Esophagus (tissue), 2 donors: ENCODE measurements around the gene SPTLC2. TPM values are rescaled to one million over a fixed set of nuclear protein-coding genes. Genes with fewer than 3 reads are reported as not detected.
"Not testable (repeated sequence)": the region's sequence is repeated elsewhere in the genome, so short reads cannot be mapped to it uniquely, and the experiment has no call there.

ENCODE experiments used
- H3K27ac ChIP-seq, 2 donors: one replicate each; pipeline ENCODE4 v1.5.1; 2013; ENCODE audit warnings: low read depth in 2 of 2, mild to moderate bottlenecking in 2 of 2, inconsistent platforms in 1 of 2, low read length in 1 of 2, moderate library complexity in 1 of 2
- H3K27me3 ChIP-seq, 2 donors: one replicate each; pipeline ENCODE4 v1.6.1; 2013; ENCODE audit warnings: low read length in 2 of 2, control low read depth in 1 of 2, mild to moderate bottlenecking in 1 of 2; ENCODE audit not compliant: insufficient read depth in 2 of 2, control insufficient read depth in 1 of 2
- H3K36me3 ChIP-seq, 2 donors: one replicate each; pipeline ENCODE4 v1.6.1; 2013; ENCODE audit warnings: low read length in 1 of 2; ENCODE audit not compliant: control insufficient read depth in 2 of 2, insufficient read depth in 2 of 2
- H3K4me1 ChIP-seq, 2 donors: one replicate each; pipeline ENCODE4 v1.6.1; 2013; ENCODE audit warnings: low read length in 1 of 2; ENCODE audit not compliant: control insufficient read depth in 2 of 2, insufficient read depth in 2 of 2
- H3K4me3 ChIP-seq, 2 donors: one replicate each; pipeline ENCODE4 v1.5.1; 2013; ENCODE audit warnings: low read length in 2 of 2, mild to moderate bottlenecking in 2 of 2, low read depth in 1 of 2, moderate library complexity in 1 of 2
- H3K9me3 ChIP-seq, 2 donors: one replicate each; pipeline ENCODE4 v1.6.1; 2013; ENCODE audit warnings: mild to moderate bottlenecking in 2 of 2, low read depth in 1 of 2, low read length in 1 of 2, moderate library complexity in 1 of 2; ENCODE audit not compliant: control insufficient read depth in 2 of 2, insufficient read depth in 1 of 2
- WGBS, 2 donors: extraction: QIAGEN DNeasy Blood & Tissue Kit; methylation state at CpG; one replicate each; pipeline ENCODE4 v1.1.7; 2013; 5-methylcytosine and 5-hydroxymethylcytosine counted together
- polyA plus RNA-seq, 2 donors: library from polyadenylated mRNA; stranded (reverse); fragments of 200-250 nt; gene quantifications; one replicate each; pipeline ENCODE4 v1.2.3, GENCODE V29; 2013
- donor health status: healthy with polysubstance abuse.
- donor health status: Bipolar disorder and iron deficiency.

SPTLC2 gene
- polyA plus RNA-seq, 2 donors: 14.1 to 16.3 TPM

- Histone ChIP-seq H3K27ac (peak overlapping the region in 1 of 2 donors; percentile 3), H3K4me1 (peaks cover 0 to 2% of the 10 kb centered on the region in 2 donors)
- WGBS, 2 donors: 37 to 46% methylated on average over 4 of the region's 4 CpGs
Observed at GRCh38 chr14:77598366-77599070, 17.9 kb downstream of the SPTLC2 start.

GRCh38 chr14:77593501-77593961, 22.9 kb downstream of the SPTLC2 start:
- 31 to 37% methylated on average over 2 of the region's 2 CpGs for WGBS, 2 donors

More at GRCh38 chr14:77598366-77599070, 17.9 kb downstream of the SPTLC2 start:
- Histone ChIP-seq H3K27me3 (no peaks in the 10 kb centered on the region), H3K9me3 (no peaks in the 10 kb centered on the region), H3K36me3 (peaks cover 0 to 2% of the 10 kb centered on the region in 2 donors), H3K4me3 (no peak overlapping the region)

GRCh38 chr14:77590845-77591485, 25.5 kb downstream of the SPTLC2 start:
- H3K4me3 ChIP-seq: peak overlapping the region in 1 of 2 donors; percentile 22
- H3K27ac ChIP-seq: peak overlapping the region; percentile 31 to 84
- no peaks in the 10 kb centered on the region for H3K27me3 ChIP-seq
- H3K4me1 ChIP-seq: peaks cover 0 to 2% of the 10 kb centered on the region in 2 donors
- H3K36me3 ChIP-seq: no peaks in the 10 kb centered on the region
- no peaks in the 10 kb centered on the region for H3K9me3 ChIP-seq
- WGBS, 2 donors: 42 to 46% methylated on average over 6 of the region's 6 CpGs

More at GRCh38 chr14:77593501-77593961, 22.9 kb downstream of the SPTLC2 start:
- peaks cover 0 to 2% of the 10 kb centered on the region in 2 donors for H3K36me3 ChIP-seq
- H3K9me3 ChIP-seq: no peaks in the 10 kb centered on the region
- H3K27ac ChIP-seq: no peak overlapping the region
- H3K4me3 ChIP-seq: no peak overlapping the region
- H3K27me3 ChIP-seq: no peaks in the 10 kb centered on the region
- peaks cover 0 to 2% of the 10 kb centered on the region in 2 donors for H3K4me1 ChIP-seq

GRCh38 chr14:77589099-77589498, 27.3 kb downstream of the SPTLC2 start:
- Histone ChIP-seq H3K27me3 (no peaks in the 10 kb centered on the region), H3K4me1 (peaks cover 0 to 2% of the 10 kb centered on the region in 2 donors), H3K4me3 (no peak overlapping the region), H3K36me3 (no peaks in the 10 kb centered on the region), H3K27ac (no peak overlapping the region), H3K9me3 (no peaks in the 10 kb centered on the region)
- 59 to 67% methylated on average over 5 of the region's 5 CpGs for WGBS, 2 donors

- 85 to 88% methylated on average over 11 of the region's 11 CpGs for WGBS, 2 donors
- H3K9me3 ChIP-seq, H3K4me3 ChIP-seq, H3K27me3 ChIP-seq, H3K4me1 ChIP-seq, H3K36me3 ChIP-seq: not testable (repeated sequence)
- H3K27ac ChIP-seq: peak overlapping the region in 1 of 2 donors; percentile 31
Observed at GRCh38 chr14:77588411-77589025, 27.9 kb downstream of the SPTLC2 start.

- H3K9me3 ChIP-seq: no peaks in the 10 kb centered on the region
- no peak overlapping the region for H3K27ac ChIP-seq
- WGBS, 2 donors: 73 to 75% methylated on average over 3 of the region's 3 CpGs
- no peaks in the 10 kb centered on the region for H3K27me3 ChIP-seq
- peaks cover 0 to 7% of the 10 kb centered on the region in 2 donors for H3K4me1 ChIP-seq
- no peaks in the 10 kb centered on the region for H3K36me3 ChIP-seq
- H3K4me3 ChIP-seq: no peak overlapping the region
Observed at GRCh38 chr14:77585385-77585784, 31.1 kb downstream of the SPTLC2 start.

GRCh38 chr14:77584809-77585208, 31.6 kb downstream of the SPTLC2 start:
- Histone ChIP-seq H3K4me1 (peaks cover 0 to 7% of the 10 kb centered on the region in 2 donors), H3K9me3 (no peaks in the 10 kb centered on the region)
- WGBS, 2 donors: 77 to 82% methylated on average over 10 of the region's 10 CpGs

GRCh38 chr14:77583657-77584056, 32.8 kb downstream of the SPTLC2 start:
- Histone ChIP-seq H3K36me3 (no peaks in the 10 kb centered on the region), H3K27ac (no peak overlapping the region), H3K4me3 (no peak overlapping the region), H3K9me3 (no peaks in the 10 kb centered on the region), H3K4me1 (peaks cover 0 to 7% of the 10 kb centered on the region in 2 donors), H3K27me3 (no peaks in the 10 kb centered on the region)
- WGBS, 2 donors: 85 to 92% methylated on average over 3 of the region's 3 CpGs

More at GRCh38 chr14:77584809-77585208, 31.6 kb downstream of the SPTLC2 start:
- H3K4me3 ChIP-seq: no peak overlapping the region
- H3K27ac ChIP-seq: no peak overlapping the region
- no peaks in the 10 kb centered on the region for H3K27me3 ChIP-seq
- no peaks in the 10 kb centered on the region for H3K36me3 ChIP-seq

GRCh38 chr14:77582511-77582910, 33.9 kb downstream of the SPTLC2 start:
- Histone ChIP-seq H3K9me3 (no peaks in the 10 kb centered on the region), H3K27ac (no peak overlapping the region)
- WGBS, 2 donors: 90 to 97% methylated on average over 3 of the region's 3 CpGs

More at GRCh38 chr14:77582511-77582910, 33.9 kb downstream of the SPTLC2 start:
- Histone ChIP-seq H3K36me3 (no peaks in the 10 kb centered on the region), H3K4me3 (no peak overlapping the region), H3K27me3 (no peaks in the 10 kb centered on the region), H3K4me1 (peaks cover 0 to 7% of the 10 kb centered on the region in 2 donors)
